GM12892 (cell line): Measurements from ENCODE around the gene EXPH5.

Experiments
- POLR2A ChIP-seq: IDR thresholded peaks from 2 replicates; pipeline ENCODE4 v1.6.1; 2011; ENCODE audit warnings: low read depth, low read length, control low read depth
- POLR2AphosphoS5 ChIP-seq: IDR thresholded peaks from 2 replicates; pipeline ENCODE4 v1.6.1; 2011; ENCODE audit warnings: low read depth, low read length, control low read depth

- TF ChIP-seq POLR2A (no peak), POLR2AphosphoS5 (no peak)
These were observed 56.8 kb downstream of the EXPH5 start for GRCh38 chr11:108536783-108537182.
